Measurements from ENCODE around the gene KY. TPM values are rescaled to one million over a fixed set of nuclear protein-coding genes. Genes with fewer than 3 reads are reported as not detected.

KY gene
- total RNA-seq, 4 donors from 2014 or later = 0.20 to 2.2 (median 1.5) TPM; not detected in 1

DNA sequence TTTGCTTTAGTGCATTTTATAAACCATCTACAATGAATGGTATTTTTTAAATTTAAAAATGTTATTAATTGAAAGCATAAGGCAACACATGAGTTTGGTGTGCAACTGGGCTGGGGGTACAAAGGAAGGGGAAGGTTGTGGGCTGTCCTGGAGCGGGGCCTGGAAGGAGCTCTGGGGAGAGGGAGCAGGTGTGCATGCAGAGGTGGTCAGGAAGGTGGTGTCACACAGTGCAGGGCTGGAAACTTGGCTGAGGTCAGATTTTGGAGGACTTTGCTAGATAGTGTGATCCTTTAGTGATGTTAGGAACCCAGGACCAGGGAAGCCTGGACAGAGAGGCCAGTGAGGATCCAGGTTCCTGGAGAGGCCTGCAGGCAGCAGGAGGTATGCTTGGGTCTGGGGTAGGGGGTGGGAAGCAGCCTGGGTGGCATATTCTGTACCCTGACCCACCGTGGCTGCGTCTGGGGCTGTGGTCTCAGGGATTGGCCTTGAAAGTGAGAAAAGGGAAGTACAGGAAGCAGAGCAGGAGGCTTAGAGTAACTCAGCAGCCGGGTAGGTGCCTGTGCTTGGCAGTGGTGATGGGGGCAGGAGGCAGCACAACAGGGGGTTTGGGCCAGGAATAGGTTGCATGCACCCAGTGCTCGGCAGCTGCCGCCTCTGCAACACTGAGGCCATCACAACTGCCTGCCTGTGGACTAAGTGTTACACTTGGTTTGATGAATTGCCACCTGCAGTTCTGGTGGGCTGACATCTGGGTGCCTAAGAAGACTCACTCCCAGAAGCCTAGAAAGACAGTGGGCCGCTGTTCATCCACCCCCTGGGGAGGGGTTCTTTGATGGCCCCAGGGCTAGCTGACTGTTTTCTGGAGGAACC, 33.0 kb downstream of the KY start:
- TF ChIP-seq POLR2A (IDR thresholded peaks at IDR 0.05) = no peak
- no peak for TF ChIP-seq CTCF (IDR thresholded peaks at IDR 0.05)
- TF ChIP-seq EP300 (IDR thresholded peaks at IDR 0.05) = no peak
- no peaks in the 10 kb centered on the region for H3K4me1 ChIP-seq
- no peaks in the 10 kb centered on the region for H3K27me3 ChIP-seq
- no peaks in the 10 kb centered on the region for H3K9me3 ChIP-seq
- H3K27ac ChIP-seq = no peak overlapping the region
- H3K4me3 ChIP-seq = no peak overlapping the region
- H3K36me3 ChIP-seq = no peaks in the 10 kb centered on the region
- WGBS, 2 donors = 70 to 73% methylated on average over 7 of the region's 7 CpGs
- no peak for DNase-seq (ENCODE audit: low spot score in 2 of 2)

DNA sequence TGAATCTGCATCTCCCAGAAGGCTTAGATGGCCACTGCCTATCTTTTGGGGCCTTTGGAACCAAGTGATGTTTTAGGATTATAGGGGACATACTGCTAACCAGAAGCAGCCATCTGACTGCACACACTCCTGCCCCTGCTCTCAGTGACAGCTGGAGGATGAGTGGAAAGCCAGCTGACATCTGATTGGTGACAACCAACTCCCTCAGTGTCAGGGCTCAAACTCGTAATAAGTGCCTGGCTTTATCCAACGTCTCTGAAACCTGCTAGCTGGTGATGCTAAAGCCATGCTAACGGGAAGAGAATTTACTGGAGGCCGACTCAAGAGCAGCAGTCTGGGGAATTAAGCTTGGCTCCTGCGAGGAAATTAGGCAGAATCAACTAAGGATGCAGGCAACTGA, 35.1 kb downstream of the KY start:
- Histone ChIP-seq H3K4me3 (no peak overlapping the region), H3K36me3 (no peaks in the 10 kb centered on the region), H3K9me3 (no peaks in the 10 kb centered on the region), H3K27me3 (no peaks in the 10 kb centered on the region), H3K4me1 (no peaks in the 10 kb centered on the region), H3K27ac (no peak overlapping the region)
- TF ChIP-seq POLR2A (IDR thresholded peaks at IDR 0.05) (no peak), CTCF (IDR thresholded peaks at IDR 0.05) (no peak), EP300 (IDR thresholded peaks at IDR 0.05) (no peak)
- 69 to 76% methylated on average over 5 of the region's 5 CpGs for WGBS, 2 donors
- DNase-seq (ENCODE audit: low spot score in 2 of 2) = no peak

- Histone ChIP-seq H3K4me3 (no peak overlapping the region), H3K36me3 (no peaks in the 10 kb centered on the region), H3K27me3 (no peaks in the 10 kb centered on the region), H3K27ac (no peak overlapping the region), H3K4me1 (no peaks in the 10 kb centered on the region), H3K9me3 (no peaks in the 10 kb centered on the region)
- WGBS, 2 donors = 84 to 89% methylated on average over 4 of the region's 4 CpGs
- TF ChIP-seq CTCF (IDR thresholded peaks at IDR 0.05) (no peak), POLR2A (IDR thresholded peaks at IDR 0.05) (no peak), EP300 (IDR thresholded peaks at IDR 0.05) (no peak)
- DNase-seq (ENCODE audit: low spot score in 2 of 2) = no peak
These were observed 35.9 kb downstream of the KY start for GRCh38 chr3:134614955-134615354.

DNA sequence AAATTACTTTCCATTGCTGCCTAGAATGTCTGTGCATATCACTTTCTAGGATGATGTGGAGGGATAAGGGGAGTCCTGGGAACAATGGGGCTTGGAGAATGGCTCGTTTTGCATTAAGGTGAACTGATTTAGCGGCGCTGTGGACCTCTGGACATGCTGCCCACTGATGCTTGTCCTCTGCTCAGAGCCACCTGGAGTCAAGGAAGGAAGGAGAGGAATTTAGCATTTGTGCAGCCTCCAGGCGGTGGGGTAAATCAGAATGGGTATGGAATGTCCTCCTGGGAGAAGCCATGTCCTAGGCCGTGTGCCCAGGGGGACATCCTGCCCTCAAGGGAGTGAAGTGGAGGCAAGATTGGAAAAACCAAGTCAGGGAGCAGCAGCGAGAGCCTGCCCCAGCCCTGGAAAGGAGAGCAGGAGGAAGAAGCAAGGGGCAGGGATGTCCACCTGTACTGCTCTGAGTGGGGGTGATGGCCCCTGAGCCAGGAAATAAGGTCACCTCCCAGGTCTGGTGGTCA, 37.8 kb downstream of the KY start:
- Histone ChIP-seq H3K36me3 (no peaks in the 10 kb centered on the region), H3K4me1 (no peaks in the 10 kb centered on the region), H3K27me3 (no peaks in the 10 kb centered on the region), H3K4me3 (no peak overlapping the region), H3K27ac (no peak overlapping the region), H3K9me3 (no peaks in the 10 kb centered on the region)
- TF ChIP-seq POLR2A (IDR thresholded peaks at IDR 0.05) (no peak), EP300 (IDR thresholded peaks at IDR 0.05) (no peak), CTCF (IDR thresholded peaks at IDR 0.05) (no peak)
- DNase-seq (ENCODE audit: low spot score in 2 of 2) = no peak
- WGBS, 2 donors = 70 to 88% methylated on average over 6 of the region's 6 CpGs

GRCh38 chr3:134611516-134611915, 39.3 kb downstream of the KY start:
- H3K9me3 ChIP-seq = no peaks in the 10 kb centered on the region
- no peak for DNase-seq (ENCODE audit: low spot score in 2 of 2)
- no peak overlapping the region for H3K4me3 ChIP-seq
- 84 to 92% methylated on average over 2 of the region's 2 CpGs for WGBS, 2 donors
- no peaks in the 10 kb centered on the region for H3K27me3 ChIP-seq
- H3K27ac ChIP-seq = no peak overlapping the region
- TF ChIP-seq POLR2A (IDR thresholded peaks at IDR 0.05) (no peak), EP300 (IDR thresholded peaks at IDR 0.05) (no peak), CTCF (IDR thresholded peaks at IDR 0.05) (no peak)
- peaks cover 0 to 10% (median 0%) of the 10 kb centered on the region in 4 donors for H3K4me1 ChIP-seq
- no peaks in the 10 kb centered on the region for H3K36me3 ChIP-seq

All from tibial nerve (tissue), 4 donors.